GM18526 (cell line): ENCODE results near the gene RGS1.

Source experiments
- POLR2A ChIP-seq: IDR thresholded peaks from 3 replicates; pipeline ENCODE4 v1.6.1; 2011; ENCODE audit not compliant: insufficient read length; ENCODE audit errors: extremely low read depth

The RGS1 gene

GRCh38 chr1:192549937-192550336 lies 25.6 kb upstream of the RGS1 start:
- TF ChIP-seq POLR2A = no peak

GRCh38 chr1:192550922-192551534 lies 24.5 kb upstream of the RGS1 start:
- peak; percentile 19 for TF ChIP-seq POLR2A

GRCh38 chr1:192552760-192553191 lies 22.8 kb upstream of the RGS1 start:
- no peak for TF ChIP-seq POLR2A

GRCh38 chr1:192553741-192554140 lies 21.8 kb upstream of the RGS1 start:
- TF ChIP-seq POLR2A = no peak

- TF ChIP-seq POLR2A = no peak
These were observed 20.7 kb upstream of the RGS1 start for GRCh38 chr1:192554904-192555303.

GRCh38 chr1:192555399-192555798 lies 20.2 kb upstream of the RGS1 start:
- no peak for TF ChIP-seq POLR2A

- TF ChIP-seq POLR2A = no peak
These were observed 17.6 kb upstream of the RGS1 start for GRCh38 chr1:192557841-192558595.

- TF ChIP-seq POLR2A = no peak
These were observed 16.2 kb upstream of the RGS1 start for GRCh38 chr1:192559115-192560006.

GRCh38 chr1:192561301-192561700 lies 14.3 kb upstream of the RGS1 start:
- no peak for TF ChIP-seq POLR2A

GRCh38 chr1:192563129-192563528 lies 12.4 kb upstream of the RGS1 start:
- TF ChIP-seq POLR2A = no peak

- no peak for TF ChIP-seq POLR2A
These were observed 11.5 kb upstream of the RGS1 start for GRCh38 chr1:192564099-192564498.

GRCh38 chr1:192565946-192566345 lies 9.6 kb upstream of the RGS1 start:
- TF ChIP-seq POLR2A = no peak

- TF ChIP-seq POLR2A = no peak
These were observed 8.9 kb upstream of the RGS1 start for GRCh38 chr1:192566657-192567056.

- no peak for TF ChIP-seq POLR2A
These were observed 7.5 kb upstream of the RGS1 start for GRCh38 chr1:192568063-192568462.

GRCh38 chr1:192571668-192572067 lies 3.9 kb upstream of the RGS1 start:
- no peak for TF ChIP-seq POLR2A

- TF ChIP-seq POLR2A = no peak
These were observed 2.1 kb upstream of the RGS1 start for GRCh38 chr1:192573499-192573898.
